ENCODE data around the gene KIAA0753. TPM values are rescaled to one million over a fixed set of nuclear protein-coding genes. Genes with fewer than 3 reads are reported as not detected.

Gene KIAA0753
- total RNA-seq, 4 donors from 2014 or later: 8.1 to 19.6 (median 13.8) TPM

- WGBS, 2 donors: 63 to 74% methylated on average over 6 of the region's 6 CpGs
- DNase-seq (ENCODE audit: low spot score in 2 of 2): no peak
- intact Hi-C loops (cut with DNase I; ENCODE audit: low total_unique reads): loop anchor here (10.0 kb wide), 1 partner anchor 156 kb away; the partner anchor contains the start of gene TEKT1
These were observed 38.7 kb upstream of the KIAA0753 start for GRCh38 chr17:6679241-6679640.

GRCh38 chr17:6677946-6678345, 37.4 kb upstream of the KIAA0753 start:
- no peak overlapping the region for H3K4me3 ChIP-seq (ENCODE audit: low read depth, poor library complexity, severe bottlenecking)
- WGBS, 2 donors: 80 to 83% methylated on average over 7 of the region's 7 CpGs
- TF ChIP-seq, protein P1, sequence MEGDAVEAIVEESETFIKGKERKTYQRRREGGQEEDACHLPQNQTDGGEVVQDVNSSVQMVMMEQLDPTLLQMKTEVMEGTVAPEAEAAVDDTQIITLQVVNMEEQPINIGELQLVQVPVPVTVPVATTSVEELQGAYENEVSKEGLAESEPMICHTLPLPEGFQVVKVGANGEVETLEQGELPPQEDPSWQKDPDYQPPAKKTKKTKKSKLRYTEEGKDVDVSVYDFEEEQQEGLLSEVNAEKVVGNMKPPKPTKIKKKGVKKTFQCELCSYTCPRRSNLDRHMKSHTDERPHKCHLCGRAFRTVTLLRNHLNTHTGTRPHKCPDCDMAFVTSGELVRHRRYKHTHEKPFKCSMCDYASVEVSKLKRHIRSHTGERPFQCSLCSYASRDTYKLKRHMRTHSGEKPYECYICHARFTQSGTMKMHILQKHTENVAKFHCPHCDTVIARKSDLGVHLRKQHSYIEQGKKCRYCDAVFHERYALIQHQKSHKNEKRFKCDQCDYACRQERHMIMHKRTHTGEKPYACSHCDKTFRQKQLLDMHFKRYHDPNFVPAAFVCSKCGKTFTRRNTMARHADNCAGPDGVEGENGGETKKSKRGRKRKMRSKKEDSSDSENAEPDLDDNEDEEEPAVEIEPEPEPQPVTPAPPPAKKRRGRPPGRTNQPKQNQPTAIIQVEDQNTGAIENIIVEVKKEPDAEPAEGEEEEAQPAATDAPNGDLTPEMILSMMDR (IDR thresholded peaks at IDR 0.05): no peak
- TF ChIP-seq POLR2A (IDR thresholded peaks at IDR 0.05): no peak
- intact Hi-C loops (cut with DNase I; ENCODE audit: low total_unique reads): loop anchor here (10.0 kb wide), 1 partner anchor 157 kb away; the partner anchor contains the start of gene TEKT1
- no peak for DNase-seq (ENCODE audit: low spot score in 2 of 2)

More at GRCh38 chr17:6679241-6679640, 38.7 kb upstream of the KIAA0753 start:
- H3K4me3 ChIP-seq (ENCODE audit: low read depth, poor library complexity, severe bottlenecking): no peak overlapping the region
- TF ChIP-seq, protein P1 (IDR thresholded peaks at IDR 0.05): no peak
- TF ChIP-seq POLR2A (IDR thresholded peaks at IDR 0.05): no peak

DNA sequence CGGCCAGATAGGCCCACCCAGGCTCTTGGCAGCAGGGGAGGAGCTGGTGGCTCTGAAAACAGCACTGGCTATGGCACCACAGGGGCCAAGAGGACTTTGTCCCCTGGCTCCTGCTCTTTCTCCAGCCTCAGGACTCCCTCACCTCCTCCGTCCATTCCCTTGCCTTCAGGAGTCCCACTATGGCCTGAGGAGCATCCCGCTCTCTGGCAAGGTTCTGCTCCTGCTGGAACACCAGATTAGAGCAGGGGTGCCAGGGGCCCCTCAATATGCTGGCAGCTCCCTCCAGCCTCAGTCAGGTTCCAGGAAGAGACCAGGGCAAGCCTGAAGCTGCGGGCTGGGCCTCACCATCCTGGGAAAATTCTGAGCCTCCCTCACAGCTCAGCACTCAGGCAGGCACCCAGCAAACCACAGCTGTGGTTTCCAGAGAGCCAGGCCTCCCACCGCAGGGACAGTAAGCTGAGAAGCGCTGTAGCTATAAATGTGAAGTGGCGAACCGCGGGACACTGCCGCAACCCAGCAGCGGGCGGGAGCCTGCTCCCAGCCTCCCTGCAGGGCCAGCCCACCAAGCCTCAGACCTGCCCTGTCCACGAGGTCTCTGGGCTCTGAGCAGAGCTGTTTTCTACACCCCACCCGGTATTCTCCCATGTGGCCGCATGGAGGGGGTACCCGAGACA, 36.8 kb upstream of the KIAA0753 start:
- TF ChIP-seq, protein P1 (IDR thresholded peaks at IDR 0.05): no peak
- no peak for TF ChIP-seq POLR2A (IDR thresholded peaks at IDR 0.05)
- WGBS, 2 donors: 47 to 66% methylated on average over 15 to 16 of the region's 16 CpGs
- intact Hi-C loops (cut with DNase I; ENCODE audit: low total_unique reads): loop anchor here (10.0 kb wide), 1 partner anchor 158 kb away; the partner anchor contains the start of gene TEKT1
- DNase-seq (ENCODE audit: low spot score in 2 of 2): no peak
- H3K4me3 ChIP-seq (ENCODE audit: low read depth, poor library complexity, severe bottlenecking): no peak overlapping the region

DNA sequence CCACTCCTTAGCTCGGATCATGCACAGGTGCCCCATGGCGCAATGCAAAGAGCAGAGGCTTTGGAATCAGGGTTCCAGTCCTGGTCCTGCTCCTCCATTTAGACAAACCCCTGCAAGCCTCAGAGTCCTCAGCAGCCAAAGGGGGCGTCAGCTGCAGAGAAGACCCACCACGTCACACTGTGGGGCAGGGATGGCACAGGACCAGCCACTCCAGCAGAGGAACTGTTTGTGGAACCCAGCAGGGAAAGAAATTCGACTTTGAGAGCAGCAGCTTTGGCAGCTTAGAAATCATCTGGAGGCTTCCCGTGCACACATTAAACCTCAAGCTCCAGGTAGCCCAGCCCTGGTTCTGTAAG, 36.3 kb upstream of the KIAA0753 start:
- WGBS, 2 donors: 72 to 78% methylated on average over 6 of the region's 6 CpGs
- TF ChIP-seq, protein P1 (IDR thresholded peaks at IDR 0.05): no peak
- no peak for TF ChIP-seq POLR2A (IDR thresholded peaks at IDR 0.05)
- no peak for DNase-seq (ENCODE audit: low spot score in 2 of 2)
- H3K4me3 ChIP-seq (ENCODE audit: low read depth, poor library complexity, severe bottlenecking): no peak overlapping the region
- intact Hi-C loops (cut with DNase I; ENCODE audit: low total_unique reads): loop anchor here (10.0 kb wide), 1 partner anchor 158 kb away; the partner anchor contains the start of gene TEKT1

- intact Hi-C loops (cut with DNase I; ENCODE audit: low total_unique reads): loop anchor here (10.0 kb wide), 1 partner anchor 159 kb away; the partner anchor contains the start of gene TEKT1
- 68 to 72% methylated on average over 9 to 11 of the region's 11 CpGs for WGBS, 2 donors
These were observed 34.8 kb upstream of the KIAA0753 start for GRCh38 chr17:6675201-6675825.

More at GRCh38 chr17:6675201-6675825, 34.8 kb upstream of the KIAA0753 start:
- TF ChIP-seq, protein P1 (IDR thresholded peaks at IDR 0.05): no peak
- TF ChIP-seq POLR2A (IDR thresholded peaks at IDR 0.05): no peak
- H3K4me3 ChIP-seq (ENCODE audit: low read depth, poor library complexity, severe bottlenecking): no peak overlapping the region
- DNase-seq (ENCODE audit: low spot score in 2 of 2): no peak

All from lower leg skin (tissue), 4 donors.